ENCODE results near the gene MCF2L.

Gene MCF2L

DNA sequence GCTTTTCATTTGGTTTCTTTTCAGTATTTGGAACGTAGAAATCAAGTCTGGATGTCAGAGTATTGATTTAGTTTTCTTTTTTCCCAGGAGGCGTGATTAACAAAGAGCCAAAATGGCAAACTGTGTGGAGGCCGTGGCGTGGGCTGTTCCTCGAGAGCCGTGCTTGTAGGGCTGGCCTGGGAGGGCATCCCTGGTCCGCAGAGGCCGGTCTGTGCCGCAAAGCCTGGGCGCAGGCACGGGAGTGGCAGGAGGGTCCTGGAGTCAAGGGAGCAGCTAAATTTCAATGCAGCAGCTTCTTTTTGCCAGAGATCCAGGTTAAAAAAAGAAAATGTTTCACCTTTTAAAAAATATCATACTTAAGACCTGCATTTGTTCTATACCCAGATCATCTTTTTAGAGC is 13.1 kb upstream of the MCF2L start:
- Mint-ChIP-seq H3K36me3 (ENCODE audit: low read depth) (no peaks in the 10 kb centered on the region), H3K9me3 (no peaks in the 10 kb centered on the region), H3K4me3 (no peak overlapping the region), H3K27ac (no peak overlapping the region), H3K27me3 (peaks cover 4% of the 10 kb centered on the region), H3K4me1 (ENCODE audit: low read depth) (no peaks in the 10 kb centered on the region)
- no peak for DNase-seq

DNA sequence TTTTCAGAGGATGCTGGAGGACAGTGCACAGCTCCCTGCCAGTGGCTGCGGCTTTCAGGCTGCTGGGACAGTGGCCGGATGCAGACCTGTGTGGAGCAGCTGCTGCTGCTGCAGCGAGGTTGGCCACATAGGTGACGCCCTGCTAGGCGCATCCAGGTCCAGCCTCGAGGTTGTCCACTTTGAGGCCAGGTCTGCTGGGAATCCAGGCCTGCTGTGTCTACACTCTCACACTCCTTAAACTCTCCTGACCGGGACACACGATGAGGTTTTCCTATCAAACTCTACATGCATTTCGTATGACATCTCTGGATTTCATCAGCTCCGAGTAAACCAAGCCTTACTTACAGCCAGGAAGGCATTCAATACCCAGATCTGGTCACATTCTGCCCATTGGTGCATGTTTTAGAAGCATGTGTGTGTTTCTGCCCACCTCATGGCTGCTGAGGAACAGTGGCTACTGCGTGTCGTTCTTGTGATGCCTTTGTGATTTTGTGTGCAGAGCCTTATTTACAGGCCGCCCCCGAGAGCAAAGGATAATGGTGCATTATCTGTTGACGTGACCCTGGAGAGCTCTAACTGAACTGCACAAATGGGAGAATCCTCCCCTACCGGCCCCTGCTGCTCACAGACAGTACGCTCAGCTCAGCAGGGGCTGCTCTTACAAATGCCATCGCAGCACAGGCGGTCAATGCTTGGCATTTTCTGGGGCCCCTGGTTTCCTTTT is 12.3 kb upstream of the MCF2L start:
- no peaks in the 10 kb centered on the region for H3K36me3 Mint-ChIP-seq (ENCODE audit: low read depth)
- no peak overlapping the region for H3K27ac Mint-ChIP-seq
- H3K27me3 Mint-ChIP-seq, result peaks cover under 1% of the 10 kb centered on the region
- no peaks in the 10 kb centered on the region for H3K4me1 Mint-ChIP-seq (ENCODE audit: low read depth)
- no peaks in the 10 kb centered on the region for H3K9me3 Mint-ChIP-seq
- DNase-seq, result no peak
- H3K4me3 Mint-ChIP-seq, result no peak overlapping the region

DNA sequence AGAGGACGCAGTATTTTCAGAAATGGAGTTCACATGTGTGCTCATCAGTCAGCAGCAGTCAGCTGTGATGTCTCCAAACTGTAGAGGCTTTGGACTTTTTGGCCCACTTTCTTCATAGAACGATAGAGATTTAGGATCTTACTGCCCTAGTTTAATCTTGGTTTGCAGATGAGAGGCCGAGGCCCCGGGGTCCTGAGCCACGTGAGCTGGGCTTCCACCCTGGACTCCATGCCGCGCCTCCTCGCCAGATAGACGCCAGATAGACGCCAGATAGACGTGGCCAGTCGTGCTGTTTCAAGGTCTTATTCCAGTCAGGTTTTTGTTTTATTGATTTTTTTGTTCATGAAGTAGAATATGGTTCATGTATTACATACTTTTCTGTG is 11.7 kb upstream of the MCF2L start:
- Mint-ChIP-seq H3K4me3 (no peak overlapping the region), H3K27me3 (no peaks in the 10 kb centered on the region), H3K4me1 (ENCODE audit: low read depth) (no peaks in the 10 kb centered on the region), H3K36me3 (ENCODE audit: low read depth) (no peaks in the 10 kb centered on the region), H3K27ac (no peak overlapping the region), H3K9me3 (no peaks in the 10 kb centered on the region)
- no peak for DNase-seq

DNA sequence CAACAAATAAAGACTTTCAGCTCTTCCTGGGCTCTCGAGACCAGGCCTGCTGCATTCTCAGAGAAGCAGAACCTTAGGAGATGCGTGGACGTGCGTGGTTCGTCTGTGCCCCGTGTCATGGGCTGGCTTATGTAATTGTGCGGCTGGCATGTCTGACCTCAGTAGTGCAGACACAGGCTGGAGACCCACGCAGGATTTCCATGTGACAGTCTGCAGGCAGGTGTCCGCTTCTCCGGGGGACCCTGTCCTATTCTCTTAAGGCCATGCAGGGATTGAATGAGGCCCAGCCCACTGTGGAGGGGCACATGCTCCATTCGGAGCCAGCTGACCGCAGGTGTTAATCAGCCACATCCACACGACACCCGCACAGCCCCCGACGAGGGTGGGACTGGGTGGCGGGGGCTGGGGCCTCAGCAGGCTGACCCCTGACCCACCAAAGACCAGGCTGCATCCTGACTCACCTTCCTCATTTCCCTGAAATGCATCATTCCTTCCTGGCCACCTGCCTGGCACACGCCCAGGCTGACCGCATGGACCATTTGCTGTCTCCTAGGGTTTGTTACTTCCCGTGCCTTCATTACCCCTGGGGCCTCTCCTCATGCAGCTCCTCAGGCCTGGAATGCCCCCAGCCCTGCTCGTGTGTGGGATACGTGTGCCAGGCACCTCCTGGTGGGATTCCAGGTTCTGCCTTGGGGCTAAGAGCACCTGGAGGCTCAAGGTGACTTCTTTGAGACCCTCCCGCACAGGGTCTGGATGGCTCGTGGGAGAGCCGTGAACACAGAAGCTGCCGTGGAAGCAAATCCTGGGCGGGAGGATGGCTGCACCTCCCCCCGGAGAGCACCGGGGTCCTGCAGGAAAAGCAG is 10.7 kb upstream of the MCF2L start:
- no peak for DNase-seq
- Mint-ChIP-seq H3K27me3 (no peaks in the 10 kb centered on the region), H3K4me1 (ENCODE audit: low read depth) (no peaks in the 10 kb centered on the region), H3K27ac (no peak overlapping the region), H3K9me3 (no peaks in the 10 kb centered on the region), H3K4me3 (no peak overlapping the region), H3K36me3 (ENCODE audit: low read depth) (no peaks in the 10 kb centered on the region)

DNA sequence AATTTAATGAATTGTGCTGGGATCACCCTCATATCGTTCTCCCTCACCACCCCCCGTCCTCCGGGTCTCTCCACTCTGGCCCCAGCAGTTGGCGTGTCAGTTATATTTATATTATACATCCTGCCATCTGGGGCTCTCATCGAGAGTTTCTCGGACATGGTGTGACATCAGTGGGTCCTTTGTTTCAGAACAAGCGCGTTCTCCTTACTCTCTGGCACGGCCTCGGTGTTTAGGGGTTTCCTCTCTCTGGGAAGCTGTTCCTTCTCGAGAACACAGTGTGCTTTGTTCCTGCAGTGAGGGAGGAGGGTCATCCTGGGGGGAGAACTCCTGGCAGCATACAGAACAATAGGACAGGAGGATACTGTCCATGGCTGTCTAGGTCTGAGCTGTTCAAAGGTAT is 9.8 kb upstream of the MCF2L start:
- Mint-ChIP-seq H3K9me3 (no peaks in the 10 kb centered on the region), H3K36me3 (ENCODE audit: low read depth) (no peaks in the 10 kb centered on the region)

DNA sequence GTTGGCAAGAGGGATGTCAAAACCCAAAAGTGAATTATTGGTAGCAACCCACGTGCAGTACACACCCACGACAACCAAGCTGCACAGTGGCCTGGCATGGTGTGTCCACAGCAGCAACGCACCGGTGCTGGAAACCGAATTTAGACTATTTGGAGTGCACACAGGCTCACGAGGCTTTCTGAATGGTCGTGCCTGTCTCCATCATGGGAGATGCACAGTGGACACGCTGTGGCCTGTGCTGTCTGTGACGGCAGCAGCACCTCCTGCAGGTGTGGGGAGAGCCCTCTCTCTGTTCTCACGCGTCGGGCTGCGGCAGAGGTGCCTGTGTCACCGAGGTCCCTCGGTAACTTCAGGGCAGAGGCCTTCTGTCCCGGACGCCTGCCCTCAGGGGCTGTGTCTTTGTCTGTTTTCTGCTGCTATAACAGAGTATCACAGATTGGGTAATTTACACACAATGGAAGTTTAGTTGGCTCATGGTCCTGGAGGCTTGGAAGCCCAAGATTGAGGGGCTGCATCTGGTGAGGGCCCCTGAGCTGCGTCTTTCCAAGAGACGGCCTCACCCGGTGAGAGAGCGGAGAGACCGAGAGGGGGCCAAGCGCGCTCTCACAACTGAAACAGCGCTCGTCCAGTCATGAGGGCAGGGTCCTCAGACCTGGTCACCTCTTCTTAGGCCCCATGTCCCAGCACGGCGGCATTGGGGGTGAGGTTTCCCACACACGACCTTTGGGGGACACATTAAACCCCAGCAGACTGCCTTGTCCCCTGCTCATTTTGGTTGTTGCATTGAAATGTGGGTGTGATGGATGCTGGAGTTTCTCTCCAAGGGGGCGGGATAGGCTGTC is 9.1 kb upstream of the MCF2L start:
- Mint-ChIP-seq H3K27me3 (no peaks in the 10 kb centered on the region), H3K27ac (no peak overlapping the region), H3K9me3 (no peaks in the 10 kb centered on the region), H3K36me3 (ENCODE audit: low read depth) (no peaks in the 10 kb centered on the region), H3K4me1 (ENCODE audit: low read depth) (no peaks in the 10 kb centered on the region), H3K4me3 (no peak overlapping the region)
- DNase-seq, result no peak

More for the DNA sequence above, 9.8 kb upstream of the MCF2L start:
- H3K4me1 Mint-ChIP-seq (ENCODE audit: low read depth), result no peaks in the 10 kb centered on the region
- no peaks in the 10 kb centered on the region for H3K27me3 Mint-ChIP-seq
- no peak overlapping the region for H3K27ac Mint-ChIP-seq
- DNase-seq, result no peak
- no peak overlapping the region for H3K4me3 Mint-ChIP-seq

DNA sequence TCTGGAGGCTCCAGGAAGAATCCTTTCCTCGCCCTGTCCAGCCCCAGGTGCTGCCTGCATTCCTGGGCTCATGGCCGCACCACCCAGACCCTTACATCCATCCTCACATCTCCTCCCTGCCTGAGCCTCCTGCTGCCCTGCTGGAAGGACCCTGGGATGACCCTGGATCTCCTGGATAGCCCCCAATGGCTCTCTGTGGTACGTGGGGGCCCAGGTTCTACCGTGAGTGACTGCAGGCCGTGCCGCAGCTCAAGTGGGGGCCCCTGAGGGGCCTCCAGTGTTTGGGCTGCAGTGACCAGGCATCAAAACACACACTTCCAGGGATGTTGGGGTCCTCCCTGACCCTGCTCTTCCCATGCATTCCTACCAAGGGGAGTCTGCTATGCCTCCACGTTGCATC is 8.3 kb upstream of the MCF2L start:
- H3K27ac Mint-ChIP-seq, result no peak overlapping the region
- no peaks in the 10 kb centered on the region for H3K9me3 Mint-ChIP-seq
- H3K27me3 Mint-ChIP-seq, result no peaks in the 10 kb centered on the region
- H3K36me3 Mint-ChIP-seq (ENCODE audit: low read depth), result no peaks in the 10 kb centered on the region
- H3K4me1 Mint-ChIP-seq (ENCODE audit: low read depth), result no peaks in the 10 kb centered on the region
- DNase-seq, result no peak
- no peak overlapping the region for H3K4me3 Mint-ChIP-seq

DNA sequence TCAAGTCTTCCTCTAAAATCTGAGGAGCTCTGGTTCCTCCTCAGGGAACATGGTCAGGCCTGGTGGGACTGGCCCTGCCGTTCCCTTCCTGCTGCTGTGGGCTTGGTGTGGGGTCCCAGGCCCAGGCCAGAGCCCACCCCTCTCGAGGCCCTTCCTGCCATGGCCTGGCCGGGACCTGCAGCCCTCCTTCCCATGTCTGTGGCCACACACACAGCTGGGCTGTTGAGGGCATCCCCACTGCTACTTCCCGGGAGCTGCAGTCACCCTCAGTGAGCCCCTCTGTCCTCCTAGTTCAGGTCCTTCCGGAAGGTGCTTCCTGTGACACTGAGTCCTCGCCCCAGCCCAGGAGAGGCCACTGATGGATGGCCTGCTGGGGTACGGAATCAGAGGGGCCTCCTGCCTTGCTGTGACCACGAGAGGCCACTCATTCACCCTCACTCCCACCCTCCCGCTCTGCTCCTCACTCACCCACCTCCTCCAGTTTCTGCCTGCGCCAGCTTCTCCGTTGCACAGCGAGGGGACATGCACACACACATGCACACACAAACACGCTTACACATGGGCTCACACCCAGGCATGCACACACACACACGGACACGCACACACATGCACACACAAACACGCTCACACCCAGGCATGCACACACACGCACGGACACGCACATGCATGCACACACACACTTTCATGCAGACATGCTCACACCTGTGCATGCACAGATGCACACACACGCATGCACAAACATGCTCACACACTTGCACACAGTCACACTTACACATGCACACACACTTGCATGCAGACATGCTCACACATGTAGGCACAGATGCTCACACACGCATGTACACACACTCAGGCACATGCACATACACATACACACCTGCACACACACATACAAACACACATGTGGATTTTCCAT is 7.3 kb upstream of the MCF2L start:
- Mint-ChIP-seq H3K27ac (no peak overlapping the region), H3K4me1 (ENCODE audit: low read depth) (no peaks in the 10 kb centered on the region), H3K27me3 (no peaks in the 10 kb centered on the region), H3K4me3 (no peak overlapping the region), H3K9me3 (no peaks in the 10 kb centered on the region), H3K36me3 (ENCODE audit: low read depth) (no peaks in the 10 kb centered on the region)
- DNase-seq, result no peak

DNA sequence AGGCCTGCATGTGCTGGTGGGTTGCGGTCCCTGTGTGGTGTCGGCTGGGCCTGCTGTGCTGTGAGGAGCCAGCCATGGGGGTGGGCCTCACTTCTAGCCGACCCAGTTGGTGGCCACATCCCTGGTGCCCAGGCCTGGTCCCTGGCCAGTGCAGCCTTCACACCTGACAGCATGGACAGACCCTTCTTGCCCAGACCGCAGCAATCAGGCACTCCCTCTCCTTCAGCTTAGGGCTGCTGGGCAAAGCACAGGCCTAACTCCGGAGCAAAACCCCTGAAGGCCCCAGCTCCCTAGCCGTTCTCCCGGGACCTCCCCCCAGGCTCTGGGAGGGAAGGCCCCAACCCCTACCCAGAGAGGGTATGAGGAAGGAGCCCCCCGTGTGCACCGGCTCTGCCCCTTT is 6.6 kb upstream of the MCF2L start:
- Mint-ChIP-seq H3K36me3 (ENCODE audit: low read depth) (no peaks in the 10 kb centered on the region), H3K9me3 (no peaks in the 10 kb centered on the region), H3K27me3 (no peaks in the 10 kb centered on the region), H3K4me1 (ENCODE audit: low read depth) (no peaks in the 10 kb centered on the region), H3K4me3 (no peak overlapping the region), H3K27ac (no peak overlapping the region)
- no peak for DNase-seq

DNA sequence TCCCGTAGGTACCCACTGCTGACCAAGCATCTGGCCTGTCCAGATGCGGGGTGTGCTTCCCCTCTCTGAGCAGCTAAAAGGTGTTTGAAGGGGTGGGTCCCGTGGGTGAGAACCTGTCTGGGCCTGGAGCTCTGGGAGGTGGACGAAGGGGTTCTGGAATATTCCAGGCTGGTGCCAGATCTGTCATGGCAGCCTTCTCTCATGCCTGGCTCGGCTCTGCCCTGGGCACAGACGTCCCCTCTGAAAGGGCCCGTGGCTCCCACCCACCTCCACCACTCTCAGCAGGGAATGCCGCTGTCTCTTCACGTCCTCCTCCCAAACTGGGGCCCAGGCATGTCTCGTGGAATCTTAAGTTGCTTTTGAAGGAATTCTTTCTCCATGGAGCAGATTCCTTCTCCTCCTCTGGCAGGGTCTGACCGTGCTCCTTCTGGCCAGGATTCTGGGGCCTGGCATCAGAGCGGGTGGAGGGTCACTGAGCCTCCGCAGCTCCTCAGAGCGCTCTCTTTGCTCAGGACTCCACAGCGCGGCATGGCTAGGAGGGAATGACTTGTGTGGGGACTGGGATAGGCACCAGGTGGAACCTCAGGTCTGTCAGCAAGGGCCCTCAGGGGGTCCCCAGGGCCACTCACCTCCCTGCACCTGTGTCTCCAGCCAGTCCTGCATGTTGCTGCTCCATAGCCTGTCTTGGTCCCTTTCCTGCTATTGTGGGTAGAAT is 5.9 kb upstream of the MCF2L start:
- Mint-ChIP-seq H3K27ac (no peak overlapping the region), H3K9me3 (no peaks in the 10 kb centered on the region), H3K36me3 (ENCODE audit: low read depth) (no peaks in the 10 kb centered on the region), H3K27me3 (no peaks in the 10 kb centered on the region), H3K4me3 (no peak overlapping the region), H3K4me1 (ENCODE audit: low read depth) (peaks cover 2% of the 10 kb centered on the region)
- no peak for DNase-seq

DNA sequence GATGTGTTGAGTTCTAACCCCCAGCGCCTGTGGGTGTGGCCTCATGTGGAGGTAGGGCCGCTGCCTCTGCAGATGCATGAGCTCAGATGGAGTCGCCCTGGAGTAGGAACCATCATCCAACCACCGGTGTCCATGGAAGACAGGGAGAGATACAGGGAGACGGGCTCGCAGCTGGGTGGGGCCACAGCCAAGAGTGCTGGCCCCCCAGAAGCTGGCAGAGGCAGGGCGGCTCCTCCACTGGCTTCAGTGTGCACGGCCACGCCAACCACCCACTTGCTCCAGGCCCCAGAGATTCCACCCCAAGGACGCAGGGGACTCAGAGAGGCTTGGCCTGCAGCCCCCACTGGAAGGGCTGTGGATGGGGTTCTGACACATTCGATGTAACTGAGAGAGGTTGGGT is 5.4 kb upstream of the MCF2L start:
- H3K27me3 Mint-ChIP-seq, result no peaks in the 10 kb centered on the region
- no peaks in the 10 kb centered on the region for H3K36me3 Mint-ChIP-seq (ENCODE audit: low read depth)
- DNase-seq, result no peak
- no peak overlapping the region for H3K4me3 Mint-ChIP-seq
- no peaks in the 10 kb centered on the region for H3K9me3 Mint-ChIP-seq
- no peak overlapping the region for H3K27ac Mint-ChIP-seq
- H3K4me1 Mint-ChIP-seq (ENCODE audit: low read depth), result peaks cover 4% of the 10 kb centered on the region

DNA sequence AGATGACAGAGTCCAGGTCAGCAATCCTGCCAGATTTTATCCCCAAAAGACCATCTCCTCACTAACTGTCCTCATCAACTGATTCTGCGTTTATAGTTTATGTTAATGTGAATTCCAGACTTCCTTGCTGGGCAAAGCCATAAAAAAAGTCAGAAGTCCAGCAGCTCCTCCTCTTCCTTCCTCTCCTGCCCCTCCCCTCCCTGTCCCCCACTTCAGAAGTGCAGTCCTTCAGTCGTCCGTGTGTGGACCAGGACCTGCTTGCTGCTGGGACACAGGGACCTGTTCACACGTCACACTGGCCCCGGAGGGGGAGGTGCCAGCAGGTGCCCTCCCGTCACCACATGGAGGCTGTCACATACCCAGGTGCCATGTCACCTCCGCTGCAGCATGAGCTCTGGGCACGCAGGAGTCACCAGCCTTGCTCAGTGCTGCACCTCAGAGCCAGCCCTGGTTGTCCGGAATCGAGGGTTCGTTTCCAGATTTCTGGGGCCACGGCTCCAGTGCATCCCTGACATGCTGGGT is 4.0 kb upstream of the MCF2L start:
- Mint-ChIP-seq H3K27me3 (no peaks in the 10 kb centered on the region), H3K36me3 (ENCODE audit: low read depth) (peaks cover 6% of the 10 kb centered on the region), H3K9me3 (no peaks in the 10 kb centered on the region), H3K27ac (no peak overlapping the region), H3K4me1 (ENCODE audit: low read depth) (peaks cover 13% of the 10 kb centered on the region), H3K4me3 (no peak overlapping the region)
- DNase-seq, result no peak

DNA sequence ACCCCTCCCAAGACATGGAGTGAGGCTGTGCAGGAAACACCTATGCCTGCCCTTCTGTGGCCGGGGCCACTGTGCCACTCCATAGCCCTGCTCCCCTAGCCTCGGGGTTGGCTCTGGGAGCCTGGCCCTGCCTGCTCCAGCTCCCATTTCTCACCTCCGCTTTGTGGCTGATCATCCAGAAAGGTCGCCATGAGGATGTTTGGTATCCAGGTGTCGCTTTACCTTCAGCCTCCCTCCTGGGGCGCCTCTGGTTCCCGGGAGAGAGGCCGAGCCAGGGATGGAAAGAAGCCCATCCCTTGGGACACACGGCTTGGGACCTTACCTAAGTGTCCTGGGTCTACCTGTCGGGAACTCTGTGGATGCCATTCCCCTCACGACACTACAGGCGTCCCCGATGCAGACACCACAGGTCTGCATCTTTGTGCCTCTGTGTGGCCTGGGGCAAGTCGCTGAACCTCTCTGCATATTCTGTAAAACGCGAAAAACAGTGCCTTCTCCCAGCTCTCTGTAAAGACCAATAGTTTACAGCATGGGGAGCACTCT is 3.4 kb upstream of the MCF2L start:
- peaks cover 6% of the 10 kb centered on the region for H3K36me3 Mint-ChIP-seq (ENCODE audit: low read depth)
- H3K27me3 Mint-ChIP-seq, result no peaks in the 10 kb centered on the region
- H3K4me1 Mint-ChIP-seq (ENCODE audit: low read depth), result peaks cover 19% of the 10 kb centered on the region
- H3K9me3 Mint-ChIP-seq, result no peaks in the 10 kb centered on the region
- H3K27ac Mint-ChIP-seq, result no peak overlapping the region
- H3K4me3 Mint-ChIP-seq, result no peak overlapping the region
- no peak for DNase-seq

Measured in activated T-cell treated with anti-CD3 and anti-CD28 coated beads, Interleukin-2, amount 50 U/mL, for 24 hours (primary cell).